Astrocyte of the spinal cord (primary cell): Measurements from ENCODE around the gene R3HDM2.

ENCODE experiments used
- DNase-seq: peaks from one replicate; pipeline ENCODE4 v3.0.0; 2011; ENCODE audit warnings: low read depth, low spot score
- H3K4me3 ChIP-seq: 2 replicates; pipeline ENCODE4 v1.5.1; 2011; ENCODE audit warnings: low read depth, mild to moderate bottlenecking, low read length, moderate library complexity
- in situ Hi-C: cut with HindIII; loops from 2 replicates; pipeline ENCODE4 v1.10.0; 2017; ENCODE audit warnings: low sequenced_read_pairs
- TF ChIP-seq, protein P1 (sequence below): IDR thresholded peaks from 2 replicates; pipeline ENCODE4 v1.5.1; 2012; ENCODE audit warnings: low read depth, mild to moderate bottlenecking, low read length, inconsistent platforms

Gene R3HDM2

DNA sequence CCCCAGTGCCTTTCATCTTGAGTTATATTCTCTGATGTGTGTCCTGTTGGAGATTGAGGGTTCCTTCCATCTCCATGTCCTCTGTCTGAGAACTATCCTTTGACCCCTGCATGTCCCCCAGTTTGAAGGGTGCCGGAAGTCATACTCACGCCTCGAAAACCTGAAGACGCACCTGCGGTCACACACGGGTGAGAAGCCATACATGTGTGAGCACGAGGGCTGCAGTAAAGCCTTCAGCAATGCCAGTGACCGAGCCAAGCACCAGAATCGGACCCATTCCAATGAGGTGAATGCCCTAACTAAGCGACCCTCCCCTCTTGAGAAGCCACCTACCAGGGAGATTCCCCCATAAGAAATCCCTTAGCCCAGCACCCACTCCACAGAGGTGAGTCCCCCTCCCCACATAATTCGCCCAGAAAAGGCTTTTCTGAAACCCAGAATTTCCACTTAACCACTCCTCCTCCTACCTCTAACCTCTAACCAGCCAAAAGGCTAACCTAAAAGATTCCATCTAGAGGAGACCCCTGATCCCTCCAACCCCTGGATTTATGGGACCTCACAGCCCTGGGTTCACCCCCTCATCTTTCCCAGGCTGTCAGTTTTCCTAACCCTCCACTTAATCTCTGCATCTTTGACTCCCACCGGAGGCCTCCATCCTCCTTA lies 36.5 kb upstream of the R3HDM2 start:
- TF ChIP-seq, protein P1, sequence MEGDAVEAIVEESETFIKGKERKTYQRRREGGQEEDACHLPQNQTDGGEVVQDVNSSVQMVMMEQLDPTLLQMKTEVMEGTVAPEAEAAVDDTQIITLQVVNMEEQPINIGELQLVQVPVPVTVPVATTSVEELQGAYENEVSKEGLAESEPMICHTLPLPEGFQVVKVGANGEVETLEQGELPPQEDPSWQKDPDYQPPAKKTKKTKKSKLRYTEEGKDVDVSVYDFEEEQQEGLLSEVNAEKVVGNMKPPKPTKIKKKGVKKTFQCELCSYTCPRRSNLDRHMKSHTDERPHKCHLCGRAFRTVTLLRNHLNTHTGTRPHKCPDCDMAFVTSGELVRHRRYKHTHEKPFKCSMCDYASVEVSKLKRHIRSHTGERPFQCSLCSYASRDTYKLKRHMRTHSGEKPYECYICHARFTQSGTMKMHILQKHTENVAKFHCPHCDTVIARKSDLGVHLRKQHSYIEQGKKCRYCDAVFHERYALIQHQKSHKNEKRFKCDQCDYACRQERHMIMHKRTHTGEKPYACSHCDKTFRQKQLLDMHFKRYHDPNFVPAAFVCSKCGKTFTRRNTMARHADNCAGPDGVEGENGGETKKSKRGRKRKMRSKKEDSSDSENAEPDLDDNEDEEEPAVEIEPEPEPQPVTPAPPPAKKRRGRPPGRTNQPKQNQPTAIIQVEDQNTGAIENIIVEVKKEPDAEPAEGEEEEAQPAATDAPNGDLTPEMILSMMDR: no peak
- no peak overlapping the region for H3K4me3 ChIP-seq
- in situ Hi-C loops: no loop called here
- no peak for DNase-seq

DNA sequence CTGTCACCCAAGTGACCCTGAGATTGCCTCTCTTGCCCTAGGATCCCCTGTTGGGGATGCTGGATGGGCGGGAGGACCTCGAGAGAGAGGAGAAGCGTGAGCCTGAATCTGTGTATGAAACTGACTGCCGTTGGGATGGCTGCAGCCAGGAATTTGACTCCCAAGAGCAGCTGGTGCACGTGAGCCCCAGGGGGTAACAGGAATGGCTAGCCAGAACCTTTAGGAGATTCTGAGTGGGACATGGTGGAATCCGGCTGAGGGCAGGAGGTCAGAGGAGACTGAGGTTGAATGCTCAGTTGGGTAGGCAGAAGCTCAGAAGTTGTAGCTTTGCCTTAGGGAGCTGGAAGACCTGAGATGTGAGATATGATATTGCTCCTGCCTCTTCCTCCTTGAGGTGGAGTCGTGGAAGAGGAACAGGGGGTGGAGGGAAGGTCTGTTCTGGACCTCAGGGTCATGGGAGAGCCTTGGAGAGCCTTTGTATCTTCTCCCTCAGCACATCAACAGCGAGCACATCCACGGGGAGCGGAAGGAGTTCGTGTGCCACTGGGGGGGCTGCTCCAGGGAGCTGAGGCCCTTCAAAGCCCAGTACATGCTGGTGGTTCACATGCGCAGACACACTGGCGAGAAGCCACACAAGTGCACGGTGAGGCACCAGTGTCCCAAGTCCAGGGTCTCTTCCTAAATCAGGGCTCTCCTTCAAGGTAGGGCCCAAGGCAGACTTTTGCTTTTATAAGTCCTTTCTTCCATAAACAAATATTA lies 35.1 kb upstream of the R3HDM2 start:
- TF ChIP-seq, protein P1: no peak
- H3K4me3 ChIP-seq: no peak overlapping the region
- no peak for DNase-seq
- in situ Hi-C loops: no loop called here

DNA sequence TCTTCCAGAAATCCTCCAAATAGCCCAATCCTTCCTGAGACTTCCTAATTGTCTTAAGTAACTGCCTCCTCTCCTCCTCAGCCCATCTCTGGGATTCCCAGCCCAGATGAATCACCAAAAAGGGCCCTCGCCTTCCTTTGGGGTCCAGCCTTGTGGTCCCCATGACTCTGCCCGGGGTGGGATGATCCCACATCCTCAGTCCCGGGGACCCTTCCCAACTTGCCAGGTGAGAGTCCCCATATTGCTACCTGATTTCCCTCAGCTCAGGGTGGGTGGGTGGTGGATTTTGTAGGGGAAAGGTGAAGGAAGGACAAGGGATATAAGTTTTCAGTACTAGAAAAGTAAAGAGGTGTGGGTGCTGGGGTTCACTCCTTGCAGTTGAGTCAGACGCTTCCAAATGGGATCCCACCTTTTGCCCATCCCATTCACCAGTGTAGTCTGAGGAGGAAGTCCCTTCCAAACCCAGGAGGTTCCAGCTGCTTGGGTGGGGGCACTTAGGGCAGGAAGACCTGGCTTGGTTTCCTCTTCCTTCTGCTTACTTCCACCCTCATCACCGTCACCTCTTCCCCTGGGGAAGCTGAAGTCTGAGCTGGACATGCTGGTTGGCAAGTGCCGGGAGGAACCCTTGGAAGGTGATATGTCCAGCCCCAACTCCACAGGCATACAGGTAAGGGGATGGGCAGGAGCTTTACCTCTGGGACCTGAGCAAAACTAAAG lies 34.3 kb upstream of the R3HDM2 start:
- DNase-seq: no peak
- no peak overlapping the region for H3K4me3 ChIP-seq
- in situ Hi-C loops: no loop called here
- TF ChIP-seq, protein P1: no peak

DNA sequence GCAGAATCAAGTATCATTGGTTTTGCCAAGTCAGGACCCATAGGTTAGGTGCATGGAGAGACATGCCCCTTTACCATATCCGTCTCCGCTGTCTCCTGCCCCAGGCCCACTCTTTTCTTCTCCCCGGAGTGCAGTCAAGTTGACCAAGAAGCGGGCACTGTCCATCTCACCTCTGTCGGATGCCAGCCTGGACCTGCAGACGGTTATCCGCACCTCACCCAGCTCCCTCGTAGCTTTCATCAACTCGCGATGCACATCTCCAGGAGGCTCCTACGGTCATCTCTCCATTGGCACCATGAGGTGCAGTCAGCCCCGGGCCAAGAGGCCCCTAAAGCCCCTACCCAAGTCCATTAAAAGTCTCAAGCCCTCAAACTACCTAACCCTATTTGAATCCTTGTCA lies 33.7 kb upstream of the R3HDM2 start:
- TF ChIP-seq, protein P1: no peak
- in situ Hi-C loops: no loop called here
- DNase-seq: no peak
- no peak overlapping the region for H3K4me3 ChIP-seq

DNA sequence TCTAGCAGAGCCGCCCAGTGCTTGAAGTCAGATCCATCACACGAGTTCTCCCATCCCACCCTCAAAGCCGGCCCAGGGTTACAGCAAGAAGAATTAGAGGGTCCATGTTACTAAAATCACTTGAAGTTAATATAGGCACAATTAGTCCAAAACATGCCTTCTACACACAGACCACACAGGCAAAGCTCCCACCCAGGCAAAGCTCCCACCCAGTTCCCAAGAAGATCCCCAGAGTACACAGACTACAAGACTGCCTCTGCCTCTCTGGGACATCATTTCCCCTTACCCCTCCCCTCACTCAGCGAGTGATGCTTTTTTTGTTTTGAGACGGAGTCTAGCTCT lies 32.0 kb upstream of the R3HDM2 start:
- TF ChIP-seq, protein P1: no peak
- DNase-seq: no peak
- in situ Hi-C loops: no loop called here
- no peak overlapping the region for H3K4me3 ChIP-seq

DNA sequence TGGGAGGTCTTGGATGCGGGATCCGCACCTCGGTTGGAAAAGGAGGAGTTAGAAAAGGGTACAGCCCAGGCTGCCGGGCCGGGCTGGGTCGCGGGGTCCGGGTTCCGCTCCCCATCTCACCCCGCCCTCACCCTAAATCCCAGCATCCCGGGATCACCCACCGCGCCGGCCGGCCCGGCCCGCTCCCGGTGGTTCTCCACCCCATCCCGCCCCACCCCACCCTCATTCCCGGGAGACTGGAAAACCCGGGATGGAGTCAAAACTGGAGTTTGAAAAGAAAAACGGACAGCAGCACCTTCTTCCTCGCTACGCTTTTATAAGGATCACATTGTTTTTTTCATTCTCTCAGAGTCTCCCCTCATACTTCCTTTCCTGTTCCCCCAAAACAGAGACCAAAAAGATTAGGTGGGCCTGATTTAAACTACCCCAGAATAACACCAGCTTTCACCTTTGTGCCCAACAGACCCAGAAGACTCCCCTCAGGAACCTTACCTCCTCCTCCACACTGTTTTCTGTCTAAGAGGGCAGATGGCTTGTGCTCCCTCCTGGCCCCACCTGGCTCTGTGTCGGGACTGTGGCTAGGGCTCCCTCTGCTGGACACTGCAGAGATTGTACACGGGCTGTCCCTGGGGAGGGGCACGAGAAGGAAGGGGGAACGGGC lies 31.5 kb upstream of the R3HDM2 start:
- in situ Hi-C loops: no loop called here
- peak; percentile 94 for DNase-seq
- TF ChIP-seq, protein P1: peak; percentile 95
- H3K4me3 ChIP-seq: peak overlapping the region; percentile 70
